ENCODE measurements around the gene PGLYRP2. TPM values are rescaled to one million over a fixed set of nuclear protein-coding genes. Genes with fewer than 3 reads are reported as not detected.

The PGLYRP2 gene
- total RNA-seq: not detected in 2 replicates

- peak; percentile 65 for DNase-seq (ENCODE audit: insufficient read length, low spot score, missing footprints)
- H4K20me1 ChIP-seq (ENCODE audit: insufficient read depth, low read length): no peaks in the 10 kb centered on the region
- no peaks in the 10 kb centered on the region for H3K27me3 ChIP-seq (ENCODE audit: insufficient read depth, low read length)
- H3K4me2 ChIP-seq (ENCODE audit: insufficient read depth, low read length): no peak within 1 kb of the TSS
- no peak within 1 kb of the TSS for H3K4me3 ChIP-seq (ENCODE audit: insufficient read depth, low read length)
- H3K36me3 ChIP-seq (ENCODE audit: insufficient read depth, low read length): no peaks in the 10 kb centered on the region
- TF ChIP-seq CTCF (IDR thresholded peaks at IDR 0.05; ENCODE audit: extremely low read depth, low read depth, low read length): peak; percentile 19
- no peaks in the 10 kb centered on the region for H3K79me2 ChIP-seq (ENCODE audit: insufficient read depth, low read length)
- H2AFZ ChIP-seq (ENCODE audit: low read length): no peak within 1 kb of the TSS
- no peaks in the 10 kb centered on the region for H3K4me1 ChIP-seq (ENCODE audit: insufficient read depth, low read length)
- no peak within 1 kb of the TSS for H3K27ac ChIP-seq (ENCODE audit: low read depth, low read length)
- H3K9me3 ChIP-seq (ENCODE audit: low read depth, low read length): no peaks in the 10 kb centered on the region
Measured at GRCh38 chr19:15479391-15480345, at the start of gene PGLYRP2. PGLYRP2 (minus strand) TSS chr19:15479501; CDS start chr19:15479371, 130 bp downstream.

- no peak overlapping the region for H2AFZ ChIP-seq (ENCODE audit: low read length)
- H4K20me1 ChIP-seq (ENCODE audit: insufficient read depth, low read length): no peaks in the 10 kb centered on the region
- H3K4me3 ChIP-seq (ENCODE audit: insufficient read depth, low read length): no peak overlapping the region
- no peak for TF ChIP-seq CTCF (IDR thresholded peaks at IDR 0.05; ENCODE audit: extremely low read depth, low read depth, low read length)
- H3K4me1 ChIP-seq (ENCODE audit: insufficient read depth, low read length): no peaks in the 10 kb centered on the region
- H3K79me2 ChIP-seq (ENCODE audit: insufficient read depth, low read length): no peaks in the 10 kb centered on the region
- no peaks in the 10 kb centered on the region for H3K9me3 ChIP-seq (ENCODE audit: low read depth, low read length)
- H3K27me3 ChIP-seq (ENCODE audit: insufficient read depth, low read length): no peaks in the 10 kb centered on the region
- H3K27ac ChIP-seq (ENCODE audit: low read depth, low read length): no peak overlapping the region
- H3K4me2 ChIP-seq (ENCODE audit: insufficient read depth, low read length): no peak overlapping the region
- H3K36me3 ChIP-seq (ENCODE audit: insufficient read depth, low read length): no peaks in the 10 kb centered on the region
- DNase-seq (ENCODE audit: insufficient read length, low spot score, missing footprints): no peak
Measured at GRCh38 chr19:15527705-15528104, 48.4 kb upstream of the PGLYRP2 start.

- Histone ChIP-seq H3K4me3 (ENCODE audit: insufficient read depth, low read length) (no peak overlapping the region), H3K79me2 (ENCODE audit: insufficient read depth, low read length) (no peaks in the 10 kb centered on the region), H3K27ac (ENCODE audit: low read depth, low read length) (no peak overlapping the region), H3K27me3 (ENCODE audit: insufficient read depth, low read length) (no peaks in the 10 kb centered on the region), H3K36me3 (ENCODE audit: insufficient read depth, low read length) (no peaks in the 10 kb centered on the region), H3K9me3 (ENCODE audit: low read depth, low read length) (no peaks in the 10 kb centered on the region), H4K20me1 (ENCODE audit: insufficient read depth, low read length) (no peaks in the 10 kb centered on the region), H3K4me1 (ENCODE audit: insufficient read depth, low read length) (no peaks in the 10 kb centered on the region), H2AFZ (ENCODE audit: low read length) (no peak overlapping the region), H3K4me2 (ENCODE audit: insufficient read depth, low read length) (no peak overlapping the region)
- DNase-seq (ENCODE audit: insufficient read length, low spot score, missing footprints): no peak
- TF ChIP-seq CTCF (IDR thresholded peaks at IDR 0.05; ENCODE audit: extremely low read depth, low read depth, low read length): no peak
Measured at GRCh38 chr19:15526408-15526807, 47.1 kb upstream of the PGLYRP2 start.

- no peaks in the 10 kb centered on the region for H4K20me1 ChIP-seq (ENCODE audit: insufficient read depth, low read length)
Measured at GRCh38 chr19:15525291-15525690, 46.0 kb upstream of the PGLYRP2 start.

More at GRCh38 chr19:15525291-15525690, 46.0 kb upstream of the PGLYRP2 start:
- no peak overlapping the region for H2AFZ ChIP-seq (ENCODE audit: low read length)
- no peak overlapping the region for H3K27ac ChIP-seq (ENCODE audit: low read depth, low read length)
- no peak for DNase-seq (ENCODE audit: insufficient read length, low spot score, missing footprints)
- H3K27me3 ChIP-seq (ENCODE audit: insufficient read depth, low read length): no peaks in the 10 kb centered on the region
- no peak overlapping the region for H3K4me3 ChIP-seq (ENCODE audit: insufficient read depth, low read length)
- H3K36me3 ChIP-seq (ENCODE audit: insufficient read depth, low read length): no peaks in the 10 kb centered on the region
- H3K4me2 ChIP-seq (ENCODE audit: insufficient read depth, low read length): no peak overlapping the region
- H3K4me1 ChIP-seq (ENCODE audit: insufficient read depth, low read length): no peaks in the 10 kb centered on the region
- no peaks in the 10 kb centered on the region for H3K79me2 ChIP-seq (ENCODE audit: insufficient read depth, low read length)
- TF ChIP-seq CTCF (IDR thresholded peaks at IDR 0.05; ENCODE audit: extremely low read depth, low read depth, low read length): no peak
- no peaks in the 10 kb centered on the region for H3K9me3 ChIP-seq (ENCODE audit: low read depth, low read length)
